Mesodermal cell (in vitro differentiated cells): ENCODE results near the gene ST6GALNAC3.

Experiments
- H3K27ac ChIP-seq: 2 replicates; pipeline ENCODE4 v1.7.0; 2013; ENCODE audit warnings: mild to moderate bottlenecking, low read depth, low read length, moderate library complexity; ENCODE audit not compliant: severe bottlenecking
- H3K36me3 ChIP-seq: 2 replicates; pipeline ENCODE4 v1.7.1; 2013; ENCODE audit warnings: mild to moderate bottlenecking, low read length, moderate library complexity; ENCODE audit not compliant: control insufficient read depth, insufficient read depth
- H3K4me1 ChIP-seq: one replicate; pipeline ENCODE4 v1.7.1; 2013; ENCODE audit warnings: mild to moderate bottlenecking, low read length; ENCODE audit not compliant: insufficient read depth, control insufficient read depth, poor library complexity, severe bottlenecking
- H3K4me3 ChIP-seq: 2 replicates; pipeline ENCODE4 v1.7.0; 2013; ENCODE audit warnings: low read length, control low read depth, mild to moderate bottlenecking; ENCODE audit not compliant: insufficient read depth, poor library complexity, severe bottlenecking; ENCODE audit errors: extremely low read depth
- H3K9me3 ChIP-seq: 2 replicates; pipeline ENCODE4 v1.7.1; 2013; ENCODE audit warnings: mild to moderate bottlenecking, low read length, moderate library complexity; ENCODE audit not compliant: control insufficient read depth
- WGBS, 2 experiments: methylation state at CpG; one replicate each; pipeline ENCODE4 v1.1.5; 2013; ENCODE audit warnings: missing lambda C conversion rate in 2 of 2; ENCODE audit not compliant: insufficient coverage in 2 of 2; 5-methylcytosine and 5-hydroxymethylcytosine counted together

ST6GALNAC3 gene

GRCh38 chr1:76160225-76160624 lies 85.7 kb downstream of the ST6GALNAC3 start:
- Histone ChIP-seq H3K9me3 (no peaks in the 10 kb centered on the region), H3K4me1 (peaks cover 8% of the 10 kb centered on the region), H3K4me3 (no peak overlapping the region), H3K36me3 (no peaks in the 10 kb centered on the region), H3K27ac (no peak overlapping the region)
- 94 to 97% methylated on average over 4 of the region's 4 CpGs for WGBS, 2 experiments

DNA sequence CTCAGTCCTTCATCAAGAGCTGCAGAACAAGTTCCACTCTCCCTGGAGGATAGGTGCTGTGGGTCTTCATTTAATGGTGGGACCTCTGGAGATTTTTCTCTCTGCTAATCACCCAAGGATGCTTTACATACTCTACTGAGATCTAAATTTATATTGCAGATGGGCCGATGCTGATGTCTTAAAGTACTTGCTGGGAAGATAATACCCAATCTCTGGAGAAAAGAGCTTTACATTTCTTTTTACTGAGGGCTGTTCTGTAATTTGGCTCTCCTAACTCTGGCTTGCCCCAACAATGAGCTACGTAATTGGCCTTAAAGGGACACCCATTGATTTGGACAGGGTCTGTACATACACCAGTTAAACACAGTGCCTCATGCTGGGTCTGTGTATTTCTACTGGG lies 86.9 kb downstream of the ST6GALNAC3 start:
- H3K4me3 ChIP-seq, result no peak overlapping the region
- WGBS, 2 experiments, result 85% methylated on average over 2 of the region's 2 CpGs; no CpG with 5 or more reads in 1 of the 2 experiments
- H3K27ac ChIP-seq, result no peak overlapping the region

GRCh38 chr1:76162254-76162653 lies 87.7 kb downstream of the ST6GALNAC3 start:
- WGBS, 2 experiments, result 94 to 96% methylated on average over 5 of the region's 5 CpGs
- Histone ChIP-seq H3K27ac (no peak overlapping the region), H3K36me3 (no peaks in the 10 kb centered on the region)

More for the DNA sequence above, 86.9 kb downstream of the ST6GALNAC3 start:
- Histone ChIP-seq H3K36me3 (no peaks in the 10 kb centered on the region), H3K9me3 (no peaks in the 10 kb centered on the region), H3K4me1 (peaks cover 8% of the 10 kb centered on the region)

GRCh38 chr1:76164165-76164564 lies 89.6 kb downstream of the ST6GALNAC3 start:
- Histone ChIP-seq H3K9me3 (no peaks in the 10 kb centered on the region), H3K4me3 (no peak overlapping the region), H3K36me3 (no peaks in the 10 kb centered on the region), H3K4me1 (no peaks in the 10 kb centered on the region), H3K27ac (no peak overlapping the region)

More at GRCh38 chr1:76162254-76162653, 87.7 kb downstream of the ST6GALNAC3 start:
- Histone ChIP-seq H3K4me3 (no peak overlapping the region), H3K9me3 (no peaks in the 10 kb centered on the region), H3K4me1 (peaks cover 8% of the 10 kb centered on the region)

- H3K27ac ChIP-seq, result no peak overlapping the region
- H3K36me3 ChIP-seq, result no peaks in the 10 kb centered on the region
- no peaks in the 10 kb centered on the region for H3K9me3 ChIP-seq
- WGBS, 2 experiments, result 93 to 100% methylated on average over 2 of the region's 2 CpGs
- no peaks in the 10 kb centered on the region for H3K4me1 ChIP-seq
- no peak overlapping the region for H3K4me3 ChIP-seq
Measured at GRCh38 chr1:76170084-76170483, 95.5 kb downstream of the ST6GALNAC3 start.

GRCh38 chr1:76170513-76170912 lies 96.0 kb downstream of the ST6GALNAC3 start:
- Histone ChIP-seq H3K36me3 (no peaks in the 10 kb centered on the region), H3K4me3 (no peak overlapping the region), H3K27ac (no peak overlapping the region), H3K4me1 (no peaks in the 10 kb centered on the region), H3K9me3 (no peaks in the 10 kb centered on the region)
- WGBS, 2 experiments, result 100% methylated on average over 1 of the region's 2 CpGs; no CpG with 5 or more reads in 1 of the 2 experiments

GRCh38 chr1:76176000-76176399 lies 101.5 kb downstream of the ST6GALNAC3 start:
- 86 to 88% methylated on average over 2 of the region's 2 CpGs for WGBS, 2 experiments
- Histone ChIP-seq H3K9me3 (no peaks in the 10 kb centered on the region), H3K36me3 (no peaks in the 10 kb centered on the region)

GRCh38 chr1:76177615-76178014 lies 103.1 kb downstream of the ST6GALNAC3 start:
- H3K4me1 ChIP-seq, result no peaks in the 10 kb centered on the region
- H3K4me3 ChIP-seq, result no peak overlapping the region
- H3K9me3 ChIP-seq, result no peaks in the 10 kb centered on the region
- H3K27ac ChIP-seq, result no peak overlapping the region
- H3K36me3 ChIP-seq, result no peaks in the 10 kb centered on the region
- 82 to 89% methylated on average over 4 to 5 of the region's 8 CpGs for WGBS, 2 experiments

More at GRCh38 chr1:76176000-76176399, 101.5 kb downstream of the ST6GALNAC3 start:
- H3K4me1 ChIP-seq, result no peaks in the 10 kb centered on the region
- no peak overlapping the region for H3K27ac ChIP-seq
- no peak overlapping the region for H3K4me3 ChIP-seq

GRCh38 chr1:76179219-76179698 lies 104.7 kb downstream of the ST6GALNAC3 start:
- Histone ChIP-seq H3K9me3 (no peaks in the 10 kb centered on the region), H3K27ac (no peak overlapping the region), H3K36me3 (no peaks in the 10 kb centered on the region), H3K4me3 (no peak overlapping the region), H3K4me1 (no peaks in the 10 kb centered on the region)

DNA sequence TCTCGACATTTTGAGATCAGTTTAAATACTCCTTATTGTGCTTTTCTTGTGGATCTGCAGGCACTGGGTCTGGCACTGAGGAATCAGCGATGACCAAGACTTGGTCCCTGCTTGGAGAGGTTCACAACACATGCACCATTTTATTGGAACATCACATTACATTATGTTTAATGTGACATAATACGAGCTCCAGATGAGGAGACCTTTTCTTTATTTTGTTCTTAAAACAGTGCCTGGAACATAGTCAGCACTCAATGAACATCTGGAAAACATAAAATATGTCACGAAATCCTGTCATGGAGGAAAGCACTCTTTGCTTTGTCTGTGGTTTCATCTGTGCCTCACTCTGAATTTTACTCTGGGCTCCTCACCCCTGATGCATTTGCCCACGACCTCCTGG lies 110.7 kb downstream of the ST6GALNAC3 start:
- Histone ChIP-seq H3K4me1 (no peaks in the 10 kb centered on the region), H3K36me3 (no peaks in the 10 kb centered on the region)
- 90 to 97% methylated on average over 3 to 5 of the region's 5 CpGs for WGBS, 2 experiments

DNA sequence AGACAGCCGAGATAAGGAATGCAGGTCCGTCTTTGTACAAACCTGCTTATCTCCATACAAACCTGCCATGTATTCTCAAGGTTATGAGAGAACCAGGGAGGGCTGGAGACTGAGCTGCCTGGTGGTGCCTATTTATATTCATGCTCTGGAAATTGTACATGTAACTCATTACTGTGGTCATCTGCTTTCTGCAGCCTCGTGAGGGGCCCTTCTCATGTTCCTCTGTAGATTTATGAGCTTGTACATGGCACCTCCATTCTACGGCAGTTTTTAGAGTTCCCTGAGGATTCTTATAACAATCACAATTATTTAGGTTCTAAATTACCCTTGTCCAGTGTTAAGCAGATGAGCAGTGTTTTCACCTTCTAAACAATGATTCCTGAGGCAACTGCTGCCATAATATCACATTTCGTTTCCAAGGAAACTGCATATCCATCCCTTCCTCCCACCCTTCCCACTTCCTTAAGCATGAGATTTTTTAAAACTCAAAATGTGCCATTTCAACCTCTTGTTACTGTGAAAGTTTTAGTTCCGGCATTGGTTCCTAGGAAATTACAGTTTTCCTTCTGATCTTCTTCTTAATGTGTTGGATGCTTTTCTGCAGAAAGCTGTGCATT lies 112.1 kb downstream of the ST6GALNAC3 start:
- 75 to 91% methylated on average over 1 to 3 of the region's 6 CpGs for WGBS, 2 experiments
- Histone ChIP-seq H3K4me3 (no peak overlapping the region), H3K36me3 (no peaks in the 10 kb centered on the region), H3K9me3 (no peaks in the 10 kb centered on the region), H3K27ac (no peak overlapping the region), H3K4me1 (no peaks in the 10 kb centered on the region)

More for the DNA sequence above, 110.7 kb downstream of the ST6GALNAC3 start:
- Histone ChIP-seq H3K9me3 (no peaks in the 10 kb centered on the region), H3K27ac (no peak overlapping the region), H3K4me3 (no peak overlapping the region)
